H1 (cell line): Measurements from ENCODE around the gene DCDC2B. TPM values are rescaled to one million over a fixed set of nuclear protein-coding genes. Genes with fewer than 3 reads are reported as not detected.

Experiments used
- BACH1 ChIP-seq: IDR thresholded peaks from 2 replicates; pipeline ENCODE4 v1.6.1; 2012; ENCODE audit warnings: low read length, improper control_type of control experiment
- CBX8 ChIP-seq: fragments of 300-800, 300-1000 bp; sonication (generic); IDR thresholded peaks from 2 replicates; pipeline ENCODE4 v1.7.1; 2016; ENCODE audit warnings: low read depth, low read length, borderline replicate concordance
- CREB1 ChIP-seq: IDR thresholded peaks from 2 replicates; pipeline ENCODE4 v1.6.1; 2012; ENCODE audit warnings: inconsistent platforms
- CTBP2 ChIP-seq: IDR thresholded peaks from 2 replicates; pipeline ENCODE4 v1.7.0; 2011; ENCODE audit warnings: borderline replicate concordance, mild to moderate bottlenecking, moderate library complexity, mixed read lengths, low read length; ENCODE audit not compliant: insufficient read depth, insufficient read length
- EP300 ChIP-seq, 2 experiments: IDR thresholded peaks; 1 replicate in 1 of 2; 2 replicates in 1 of 2; pipeline ENCODE4 v1.6.1; 2011 to 2012; ENCODE audit warnings: low read depth in 2 of 2, low read length in 2 of 2, mild to moderate bottlenecking in 2 of 2, borderline replicate concordance in 1 of 2, inconsistent platforms in 1 of 2, moderate library complexity in 1 of 2
- HDAC2 ChIP-seq, 2 experiments: fragments of 300-600 bp in 1 of 2; sonication (generic) in 1 of 2; IDR thresholded peaks; 2 replicates each; pipeline ENCODE4 v1.6.1; 2011 to 2012; ENCODE audit warnings: low read depth in 2 of 2, low read length in 2 of 2, mild to moderate bottlenecking in 2 of 2, moderate library complexity in 2 of 2, borderline replicate concordance in 1 of 2, inconsistent platforms in 1 of 2
- JUND ChIP-seq: IDR thresholded peaks from 2 replicates; pipeline ENCODE4 v1.6.1; 2011; ENCODE audit warnings: mild to moderate bottlenecking, improper control_type of control experiment, low read length
- KDM4A ChIP-seq: IDR thresholded peaks from one replicate; pipeline ENCODE4 v1.7.1; 2012; ENCODE audit warnings: low read depth, mild to moderate bottlenecking, moderate library complexity, low read length, inconsistent platforms; ENCODE audit not compliant: severe bottlenecking
- MAX ChIP-seq: IDR thresholded peaks from 2 replicates; pipeline ENCODE4 v1.6.1; 2012; ENCODE audit warnings: inconsistent platforms
- POLR2A ChIP-seq, 2 experiments: IDR thresholded peaks; 1 replicate in 1 of 2; 2 replicates in 1 of 2; pipeline ENCODE4 v1.6.1; 2011; ENCODE audit warnings: low read depth in 2 of 2, low read length in 2 of 2, mild to moderate bottlenecking in 2 of 2; ENCODE audit errors: control extremely low read depth in 1 of 2
- POLR2AphosphoS5 ChIP-seq: IDR thresholded peaks from 2 replicates; pipeline ENCODE4 v1.6.1; 2011; ENCODE audit warnings: low read depth, low read length
- RFX5 ChIP-seq: IDR thresholded peaks from 2 replicates; pipeline ENCODE4 v1.6.1; 2011; ENCODE audit warnings: low read depth, low read length, improper control_type of control experiment, borderline replicate concordance
- SP1 ChIP-seq: IDR thresholded peaks from 2 replicates; pipeline ENCODE4 v1.6.1; 2011; ENCODE audit warnings: low read depth, low read length
- SP4 ChIP-seq: IDR thresholded peaks from 2 replicates; pipeline ENCODE4 v1.6.1; 2012; ENCODE audit warnings: low read length, inconsistent platforms
- SUZ12 ChIP-seq: fragments of 200-600 bp; sonication (generic); IDR thresholded peaks from 2 replicates; pipeline ENCODE4 v1.6.1; 2012; ENCODE audit warnings: mild to moderate bottlenecking, inconsistent platforms, low read length, moderate library complexity, mixed read lengths
- TAF1 ChIP-seq: IDR thresholded peaks from 2 replicates; pipeline ENCODE4 v1.6.1; 2011; ENCODE audit warnings: mild to moderate bottlenecking, low read depth, low read length
- TBP ChIP-seq: IDR thresholded peaks from 2 replicates; pipeline ENCODE4 v1.6.1; 2011; ENCODE audit warnings: low read depth, low read length, improper control_type of control experiment
- TEAD4 ChIP-seq: IDR thresholded peaks from 2 replicates; pipeline ENCODE4 v1.6.1; 2012; ENCODE audit warnings: low read depth, low read length, inconsistent platforms, mixed read lengths
- YY1 ChIP-seq: IDR thresholded peaks from 2 replicates; pipeline ENCODE4 v1.6.1; 2011; ENCODE audit warnings: low read depth, mild to moderate bottlenecking, low read length
- polyA plus RNA-seq, 7 experiments: library from polyadenylated mRNA; depleted of rRNA in 3 of 7; stranded (reverse) in 5 of 7; unstranded in 2 of 7; fragments of >200 nt in 5 of 7; fragments of 200-250 nt in 2 of 7; gene quantifications; 1 replicate in 5 of 7; 2 replicates in 1 of 7; 4 replicates in 1 of 7; pipeline versions ENCODE4 v1.2.1 to v1.2.3, GENCODE V29; 2011 to 2013; ENCODE audit warnings: missing spikeins in 2 of 7, mixed read lengths in 2 of 7
- total RNA-seq: library from RNA; stranded (reverse); fragmentation: NEBNext Ultra II Directional; extraction: Animal tissue kit (Norgen Biotek cat#: 25700); gene quantifications from 2 replicates; pipeline ENCODE4 v1.2.1, GENCODE V29; 2021

Gene DCDC2B
- total and polyA plus RNA-seq, 2 of the 8 experiments (the other 6 are each of a cell fraction or from before 2014, with no cell fraction given): not detected

DNA sequence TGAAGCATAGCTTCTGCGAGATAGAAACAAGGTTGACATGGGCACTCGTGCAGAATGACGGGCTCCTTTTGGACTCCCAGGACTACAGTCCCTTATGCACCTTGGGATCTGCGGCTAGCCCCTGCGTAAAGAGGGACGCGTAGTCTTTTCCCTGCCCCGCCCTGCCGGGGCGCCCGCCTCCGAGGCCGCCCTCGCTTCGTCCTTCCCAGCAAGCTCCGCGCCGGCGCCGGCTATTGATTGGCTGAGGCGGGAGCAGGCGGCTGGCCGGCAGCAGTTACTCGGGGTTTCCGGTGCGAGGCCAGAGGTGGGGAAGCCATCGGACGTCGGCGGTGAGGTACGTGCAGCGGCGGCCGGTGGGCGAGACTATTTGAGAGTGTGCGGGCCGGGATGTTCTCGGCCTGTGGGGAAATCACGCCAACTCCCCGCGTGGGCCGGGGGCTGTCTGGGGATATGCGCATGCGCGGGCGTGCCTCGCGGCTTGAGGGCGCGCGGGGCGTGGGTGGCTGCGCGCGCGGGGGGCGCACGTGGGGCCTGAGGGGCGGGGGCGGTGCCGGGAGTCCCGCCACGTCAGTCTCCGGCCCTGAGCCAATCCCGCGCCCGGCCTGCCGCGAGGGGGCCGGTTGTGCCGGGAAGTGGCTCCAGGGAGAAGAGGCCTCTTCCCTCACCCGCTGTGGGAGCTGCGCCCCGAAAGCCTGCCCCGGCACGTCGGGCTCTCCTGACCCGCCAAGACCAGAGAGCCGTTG lies 29.3 kb upstream of the DCDC2B start, which contains the start of gene TXLNA (continued):
- 0 out of 2 replicates have a peak, but pooled peaks have one; percentile 23 for TF ChIP-seq SUZ12
- TF ChIP-seq TAF1: peak; percentile 86
- no peak for TF ChIP-seq EP300 (IDR thresholded peaks at IDR 0.05; ENCODE audit: borderline replicate concordance in 1 of 2, low read depth in 2 of 2, low read length in 2 of 2)
- no peak for TF ChIP-seq JUND
- TF ChIP-seq SP1: peak; percentile 38; the same call in 1 of the 2 replicates
- TF ChIP-seq RFX5: no peak
- peak; percentile 20 for TF ChIP-seq KDM4A
- TF ChIP-seq HDAC2 (IDR thresholded peaks at IDR 0.05; ENCODE audit: borderline replicate concordance in 1 of 2, low read depth in 2 of 2, low read length in 2 of 2): peak; percentile 98
- no peak; the same call in 1 of the 2 replicates for TF ChIP-seq SP4
- TF ChIP-seq TBP: peak; percentile 84
- TF ChIP-seq YY1: peak; percentile 6; the same call in 1 of the 2 replicates
- peak; percentile 93 for TF ChIP-seq BACH1
- TF ChIP-seq POLR2A (IDR thresholded peaks at IDR 0.05; ENCODE audit: control extremely low read depth in 1 of 2, low read depth in 2 of 2, low read length in 2 of 2): peak; percentile 58 to 86
- no peak for TF ChIP-seq TEAD4
- TF ChIP-seq CREB1: peak; percentile 59
- TF ChIP-seq MAX: peak; percentile 90; the same call in 1 of the 2 replicates
- no peak for TF ChIP-seq CBX8
- TF ChIP-seq POLR2AphosphoS5: peak; percentile 82
- TF ChIP-seq CTBP2: no peak
